Measurements from ENCODE around the gene C16orf87.
"Not testable (repeated sequence)": the region's sequence is repeated elsewhere in the genome, so short reads cannot be mapped to it uniquely, and the experiment has no call there.

C16orf87 gene

DNA sequence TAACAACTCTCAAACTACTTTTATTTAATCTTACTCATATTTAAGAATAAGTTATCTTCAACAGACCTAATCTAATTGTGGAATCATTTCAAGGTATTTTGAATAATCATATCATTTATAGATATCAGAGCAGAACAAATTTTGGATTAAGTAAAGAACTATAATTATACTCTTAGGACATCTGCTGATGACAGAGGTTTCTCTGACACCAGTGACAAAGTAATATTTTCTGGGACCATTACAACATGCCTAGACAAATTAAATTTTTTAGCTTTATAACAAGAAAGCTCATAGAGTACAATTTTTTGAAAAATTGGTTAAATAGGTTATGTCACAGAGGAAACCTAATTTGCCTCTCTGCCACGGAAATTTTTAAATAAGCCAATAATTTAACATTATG, 30.5 kb downstream of the C16orf87 start:
- DNase-seq (ENCODE audit: low spot score): no peak

DNA sequence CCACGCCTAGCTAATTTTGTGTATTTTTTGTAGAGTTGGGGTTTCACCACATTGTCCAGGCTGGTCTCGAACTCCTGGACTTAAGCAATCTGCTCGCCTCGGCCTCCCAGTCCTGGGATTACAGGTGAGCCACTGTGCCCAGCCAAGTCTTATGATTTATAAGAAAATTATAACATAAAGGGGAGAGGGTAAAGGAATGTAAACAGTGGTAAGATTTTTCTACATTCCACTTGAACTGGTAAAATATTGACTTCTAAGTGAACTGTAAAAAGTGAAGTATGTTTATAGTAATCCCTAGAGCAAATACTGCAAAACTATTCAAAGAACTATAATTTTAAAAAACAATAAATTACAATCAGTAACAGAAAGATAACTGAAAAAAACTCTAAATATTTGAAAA, 33.5 kb downstream of the C16orf87 start:
- DNase-seq (ENCODE audit: low spot score): no peak

DNA sequence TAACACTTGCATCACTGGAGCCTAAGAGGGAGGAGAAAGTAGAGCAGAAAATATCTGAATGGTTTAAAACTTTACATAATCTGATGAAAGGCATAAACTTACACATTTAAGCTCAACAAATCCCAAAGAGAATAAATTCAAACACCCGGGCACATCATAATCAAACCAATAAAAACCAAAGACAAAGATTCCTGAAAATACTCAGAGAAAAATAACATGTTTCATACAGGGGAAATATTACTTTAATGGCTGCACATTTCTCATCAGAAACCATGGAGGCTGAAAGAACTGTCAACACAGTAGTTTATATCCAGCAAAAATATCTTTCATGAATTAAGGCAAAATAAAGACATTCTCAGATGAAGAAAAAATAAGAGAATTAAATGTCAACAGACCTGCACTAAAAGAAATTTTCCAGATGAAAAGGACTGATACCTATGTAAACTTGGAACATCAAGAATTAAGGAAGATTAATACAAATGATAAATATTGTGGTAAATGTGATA, 34.2 kb downstream of the C16orf87 start:
- DNase-seq (ENCODE audit: low spot score): no peak

DNA sequence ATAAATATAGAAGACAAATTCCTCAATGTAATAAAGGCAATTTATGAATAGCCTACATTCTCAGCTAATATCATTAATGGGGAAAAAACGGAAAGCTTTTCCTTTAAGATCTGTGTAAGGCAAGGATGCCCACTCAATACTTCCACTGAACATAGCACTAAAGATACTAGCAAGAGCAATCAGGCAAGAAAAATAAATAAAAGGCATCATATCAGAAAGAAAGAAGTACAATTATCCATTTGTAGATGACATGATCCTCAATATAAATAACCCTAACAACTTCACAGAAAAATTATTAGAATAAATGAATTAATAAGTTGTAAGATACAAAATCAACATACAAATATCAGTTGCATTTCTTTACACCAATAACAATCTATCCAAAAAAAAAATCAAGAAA, 37.1 kb downstream of the C16orf87 start:
- no peak for DNase-seq (ENCODE audit: low spot score)

DNA sequence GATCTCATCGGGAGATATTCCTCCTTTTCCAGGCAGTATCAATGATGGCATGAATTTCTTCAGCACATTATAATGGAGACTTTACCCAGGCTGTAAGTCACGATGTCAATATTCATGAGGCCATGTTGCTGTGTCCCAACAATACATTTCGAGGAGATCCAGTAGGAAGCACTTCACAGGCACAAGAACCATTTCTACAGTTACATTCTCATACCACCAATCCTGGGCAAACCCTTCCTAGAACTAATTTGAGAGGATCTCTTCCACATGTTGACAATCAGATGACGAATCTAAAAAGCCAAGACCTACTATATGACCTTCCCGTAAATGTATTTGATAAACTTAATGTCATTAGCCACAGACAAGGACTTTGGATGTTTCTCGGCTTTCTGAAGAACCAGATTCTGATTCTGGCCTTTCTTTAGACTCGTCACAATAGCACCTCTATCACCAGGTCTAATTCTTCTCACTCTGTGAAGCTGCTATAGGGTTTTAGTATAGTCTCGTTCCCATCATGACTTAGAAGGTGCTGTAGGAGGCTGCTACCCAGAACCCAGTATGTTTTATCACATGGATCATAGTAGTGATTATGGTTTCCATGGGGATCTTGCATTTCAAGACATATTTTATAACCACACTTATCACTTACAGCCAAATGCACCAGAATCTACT, 40.2 kb downstream of the C16orf87 start:
- DNase-seq (ENCODE audit: low spot score): no peak

DNA sequence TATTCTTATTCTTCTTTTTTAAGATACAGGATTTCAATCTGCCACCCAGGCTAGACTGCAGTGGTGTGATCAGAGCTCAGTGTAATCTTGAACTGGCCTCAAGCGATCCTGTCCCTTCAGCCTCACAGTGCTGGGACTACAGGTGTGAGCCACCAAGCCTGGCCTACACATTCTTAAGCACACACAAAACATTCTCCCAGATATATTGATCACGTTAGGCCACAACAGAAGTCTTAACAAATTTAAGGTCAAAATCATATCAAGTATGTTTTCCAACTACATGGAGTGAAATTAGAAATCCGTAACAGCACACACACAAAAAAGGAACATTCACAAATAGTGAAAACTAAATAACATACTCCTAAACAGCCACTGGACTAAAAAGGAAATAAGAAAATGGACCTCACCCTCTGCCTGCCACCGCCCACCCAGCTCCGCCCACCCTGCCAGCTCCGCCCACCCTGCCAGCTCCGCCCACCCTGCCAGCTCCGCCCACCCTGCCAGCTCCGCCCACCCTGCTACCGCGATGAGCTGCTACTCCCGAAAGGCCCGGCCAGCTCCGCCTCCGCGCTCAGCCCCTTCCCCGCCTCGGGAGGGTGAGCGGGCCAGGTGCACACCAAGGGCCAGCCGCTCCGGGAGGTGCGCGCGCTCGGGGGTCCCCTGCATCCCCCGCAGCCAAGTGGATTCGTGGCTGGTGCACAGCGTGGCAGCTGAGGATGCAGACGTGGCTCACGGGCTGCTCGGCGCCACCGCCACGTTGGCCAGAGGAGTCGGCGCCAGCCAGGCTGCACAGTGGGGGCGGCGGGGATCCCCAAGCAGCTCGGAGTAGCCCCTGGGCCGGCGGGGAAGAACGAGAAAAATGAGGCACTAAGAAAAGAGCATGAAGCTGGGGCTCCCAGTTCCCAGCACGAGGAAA, 41.2 kb downstream of the C16orf87 start:
- peak; percentile 72 for DNase-seq (ENCODE audit: low spot score)

DNA sequence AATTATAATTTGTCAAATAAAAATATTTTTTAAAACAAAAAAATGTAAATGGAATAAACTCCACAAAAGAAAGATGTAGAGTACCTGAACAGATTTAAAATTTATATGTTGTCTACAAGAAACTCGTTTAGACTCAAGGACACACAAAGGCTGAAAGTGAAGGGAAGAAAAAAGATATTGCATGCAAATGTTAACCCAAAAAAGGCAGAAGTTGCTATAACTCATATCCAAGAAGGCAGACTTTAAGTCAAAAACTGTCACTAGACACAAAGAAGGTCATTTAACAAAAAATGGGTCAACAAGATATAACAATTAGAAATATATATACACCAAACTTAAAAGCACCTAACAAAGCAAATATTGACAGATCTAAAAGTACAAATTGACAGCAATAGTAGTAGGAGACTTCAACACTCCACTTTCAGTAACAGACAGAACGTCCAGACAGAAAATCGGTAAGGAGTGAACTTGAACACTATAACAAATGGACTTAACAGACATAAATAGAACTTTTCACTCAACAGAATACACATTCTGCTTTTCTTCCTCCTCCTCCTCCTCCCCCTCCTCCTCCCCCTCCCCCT, 42.0 kb downstream of the C16orf87 start:
- DNase-seq (ENCODE audit: low spot score): no peak

DNA sequence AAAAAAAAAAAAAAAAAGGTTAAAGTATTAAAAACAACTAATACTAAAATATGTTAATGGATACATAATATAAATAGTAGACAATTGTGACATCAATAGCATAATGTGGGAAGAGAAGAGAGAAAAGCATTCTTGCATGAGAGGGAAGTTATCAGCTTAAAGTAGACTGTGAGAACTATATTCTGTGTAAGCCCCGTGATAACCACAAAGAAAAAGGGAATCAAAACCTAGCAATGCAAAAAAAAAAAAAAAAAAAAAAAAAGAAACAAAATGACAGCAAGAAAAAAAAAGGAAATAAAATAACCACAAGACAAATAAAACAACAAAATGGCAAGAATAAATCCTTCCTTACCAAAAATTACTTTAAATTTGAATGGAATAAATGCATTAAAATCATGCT, 43.1 kb downstream of the C16orf87 start:
- no peak for DNase-seq (ENCODE audit: low spot score)

DNA sequence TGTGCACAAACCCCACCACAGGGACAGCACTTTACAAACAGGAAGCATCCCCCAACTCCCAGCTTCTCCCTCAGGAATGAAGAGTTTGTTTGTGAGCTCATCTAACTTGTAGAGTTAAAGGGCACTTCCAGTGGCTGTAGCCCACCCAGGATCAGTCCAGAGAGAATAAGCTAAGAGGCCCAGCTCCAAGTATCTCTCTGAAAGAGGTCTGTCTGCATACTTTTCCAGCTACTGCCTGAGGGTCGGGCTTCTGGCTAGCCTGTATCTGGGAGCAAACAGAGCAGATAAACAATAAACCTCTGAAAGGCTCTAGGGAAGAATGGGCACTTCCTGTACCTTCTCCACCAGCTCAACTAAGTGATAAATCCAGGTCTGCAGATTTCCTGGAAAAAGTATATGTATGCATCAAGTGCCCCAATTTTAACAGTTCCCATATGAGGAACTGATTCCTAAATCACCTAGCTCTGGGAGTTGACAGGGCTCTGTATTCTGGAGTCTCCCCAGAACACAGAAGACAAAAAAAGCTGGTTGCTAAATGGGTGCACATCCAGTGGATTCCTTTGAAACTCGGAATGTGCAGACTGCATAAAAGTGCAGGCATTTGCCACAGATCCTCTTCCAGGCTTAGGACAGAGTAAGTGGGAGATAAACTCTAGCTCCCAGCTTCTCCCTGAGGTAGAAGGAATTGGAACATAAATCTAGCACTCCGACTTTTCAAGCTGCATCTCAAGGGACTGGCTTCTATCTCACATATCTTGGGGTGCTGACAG, 45.7 kb downstream of the C16orf87 start:
- no peak for DNase-seq (ENCODE audit: low spot score)

DNA sequence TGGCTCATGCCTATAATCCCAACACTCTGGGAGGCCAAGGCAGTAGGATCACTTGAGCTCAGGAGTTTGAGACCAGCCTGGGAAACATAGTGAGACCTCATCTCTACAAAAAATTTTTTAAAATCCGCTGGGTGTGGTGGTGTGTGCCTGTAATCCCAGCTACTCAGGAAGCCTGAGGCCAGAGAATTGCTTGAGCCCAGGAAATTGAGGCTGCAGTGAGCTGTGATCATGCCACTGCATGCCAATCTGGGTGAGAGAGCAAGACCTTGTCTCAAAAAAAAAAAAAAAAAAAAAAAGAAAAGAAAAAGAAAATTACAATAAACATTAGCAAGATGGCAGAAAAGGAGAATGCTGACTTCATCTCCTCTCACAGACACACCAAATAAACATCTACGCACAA, 46.4 kb downstream of the C16orf87 start:
- DNase-seq (ENCODE audit: low spot score): not testable (repeated sequence)

DNA sequence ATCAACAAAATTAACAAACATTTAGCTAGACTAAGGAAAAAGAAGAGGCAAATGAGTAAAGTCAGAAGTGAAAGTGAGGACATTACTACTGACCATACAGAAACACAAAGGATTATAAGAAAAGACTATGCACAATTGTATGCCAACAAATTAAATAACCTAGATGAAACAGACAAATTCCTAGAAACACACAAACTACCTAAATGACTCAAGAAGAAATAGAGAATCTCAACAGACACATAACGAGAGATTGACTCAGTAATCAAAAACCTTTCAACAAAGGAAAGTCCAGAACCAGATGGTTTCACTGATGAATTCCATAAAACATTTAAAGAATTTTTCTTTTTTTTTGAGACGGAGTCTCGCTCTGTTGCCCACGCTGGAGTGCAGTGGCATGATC, 47.2 kb downstream of the C16orf87 start:
- DNase-seq (ENCODE audit: low spot score): no peak

DNA sequence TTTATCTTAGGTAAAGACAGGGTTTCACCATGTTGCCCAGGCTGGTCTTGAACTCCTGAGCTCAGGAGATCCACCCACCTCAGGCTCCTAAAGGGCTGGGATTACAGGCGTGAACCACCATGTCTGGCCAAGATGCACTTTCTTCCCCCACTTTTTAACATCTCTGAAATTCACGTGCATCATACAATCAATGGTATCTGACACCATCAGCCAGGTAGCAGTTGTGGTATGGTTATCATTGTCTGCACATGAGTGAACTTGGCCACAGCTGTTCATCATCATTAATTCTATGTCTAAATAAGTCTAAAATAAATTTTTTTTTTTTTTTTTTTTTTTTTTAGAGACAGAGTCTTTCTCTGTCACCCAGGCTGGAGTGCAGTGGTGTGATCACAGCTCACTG, 48.7 kb downstream of the C16orf87 start:
- DNase-seq (ENCODE audit: low spot score): no peak

DNA sequence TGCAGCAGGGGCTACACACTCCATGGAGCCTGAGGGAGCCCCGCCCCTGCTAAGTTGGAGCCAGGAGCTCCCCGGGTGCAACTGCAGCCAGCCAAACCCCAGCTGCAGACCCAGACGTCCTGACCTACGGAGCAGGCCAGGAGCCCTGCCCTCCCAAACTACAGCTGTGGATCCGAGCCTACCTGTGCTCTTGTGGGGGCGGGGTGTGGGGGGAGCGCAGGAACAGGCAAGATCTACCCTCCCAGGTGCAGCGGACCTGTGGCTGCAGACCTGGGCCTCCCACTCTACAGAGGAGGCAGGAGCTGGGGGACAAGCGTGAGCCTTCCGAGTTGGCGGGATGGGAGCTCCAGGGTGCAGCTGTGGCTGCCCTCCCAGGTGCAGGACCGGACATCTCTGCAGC, 53.2 kb downstream of the C16orf87 start:
- no peak for DNase-seq (ENCODE audit: low spot score)

DNA sequence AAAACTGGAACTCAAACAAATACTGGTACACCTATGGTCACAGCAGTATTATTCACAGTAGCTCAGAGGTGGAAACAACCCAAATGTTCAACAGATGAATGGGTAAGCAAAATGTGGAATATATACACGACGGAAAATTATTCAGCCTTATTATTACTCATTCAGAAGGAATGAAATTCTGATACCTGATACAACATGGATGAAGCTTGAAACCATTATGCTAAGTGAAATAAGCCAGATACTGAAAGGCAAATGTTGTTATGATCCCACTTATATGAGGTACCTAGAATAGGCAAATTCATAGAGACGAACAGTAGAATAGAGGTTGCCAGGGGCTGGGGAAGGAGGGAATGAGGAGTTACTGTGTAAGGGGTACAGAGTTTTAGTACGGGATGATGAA, 55.8 kb downstream of the C16orf87 start:
- no peak for DNase-seq (ENCODE audit: low spot score)

DNA sequence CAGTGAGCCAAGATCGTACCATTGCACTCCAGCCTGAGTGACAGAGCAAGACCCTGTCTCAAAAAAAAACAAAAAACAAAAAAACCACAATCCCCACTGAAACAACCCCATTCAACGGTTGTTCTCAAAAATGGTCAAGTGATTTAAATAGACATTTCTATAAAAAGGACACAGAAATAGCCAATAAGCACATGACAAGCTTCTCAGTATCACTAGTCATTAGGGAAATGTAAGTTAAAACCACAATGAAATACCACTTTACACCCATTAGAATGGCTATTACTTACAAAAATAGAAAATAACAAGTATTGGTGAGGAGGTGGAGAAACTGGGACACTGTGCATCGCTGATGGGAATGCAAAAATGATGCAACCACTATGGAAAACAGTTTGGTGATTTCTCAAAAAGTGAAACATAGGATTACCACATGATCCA, 56.2 kb downstream of the C16orf87 start:
- no peak for DNase-seq (ENCODE audit: low spot score)

DNA sequence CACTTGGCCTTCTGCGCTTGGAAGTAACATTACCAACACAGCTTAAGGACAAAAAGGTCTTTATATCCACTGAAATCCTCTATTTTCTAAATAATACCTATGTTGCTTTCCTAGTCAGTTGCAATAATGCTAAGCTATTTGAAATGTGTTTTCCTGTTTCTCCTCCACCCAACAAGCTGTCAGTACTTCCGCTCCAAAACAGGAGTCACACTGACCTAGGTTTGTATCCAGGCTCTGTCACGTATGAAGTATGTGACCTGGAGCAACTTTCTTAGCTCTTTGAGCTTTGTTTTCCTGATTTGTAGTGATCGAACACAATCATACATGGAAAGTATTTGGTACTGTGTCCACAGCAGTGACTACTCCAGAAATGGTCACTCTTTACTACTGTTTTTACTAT, 58.5 kb downstream of the C16orf87 start:
- DNase-seq (ENCODE audit: low spot score): no peak

DNA sequence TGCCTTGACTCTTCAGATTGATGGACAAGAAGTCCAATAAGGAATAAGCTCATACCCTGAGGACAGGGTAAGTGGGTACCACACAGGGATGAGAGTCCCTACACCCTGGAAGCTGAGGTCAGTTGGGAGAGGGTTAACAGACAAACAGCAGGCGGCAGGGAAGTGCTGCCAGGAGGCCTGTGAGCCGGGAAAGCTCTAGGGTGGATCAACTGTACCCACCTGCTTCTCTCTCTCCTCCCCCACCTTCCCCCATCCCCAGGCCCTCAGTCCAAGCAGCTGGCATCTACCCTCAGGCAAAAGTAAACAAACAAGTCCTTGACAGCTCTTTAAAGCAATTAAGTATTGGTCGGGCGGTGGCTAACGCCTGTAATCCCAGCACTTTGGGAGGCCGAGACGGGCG, 62.2 kb downstream of the C16orf87 start:
- DNase-seq (ENCODE audit: low spot score): no peak

DNA sequence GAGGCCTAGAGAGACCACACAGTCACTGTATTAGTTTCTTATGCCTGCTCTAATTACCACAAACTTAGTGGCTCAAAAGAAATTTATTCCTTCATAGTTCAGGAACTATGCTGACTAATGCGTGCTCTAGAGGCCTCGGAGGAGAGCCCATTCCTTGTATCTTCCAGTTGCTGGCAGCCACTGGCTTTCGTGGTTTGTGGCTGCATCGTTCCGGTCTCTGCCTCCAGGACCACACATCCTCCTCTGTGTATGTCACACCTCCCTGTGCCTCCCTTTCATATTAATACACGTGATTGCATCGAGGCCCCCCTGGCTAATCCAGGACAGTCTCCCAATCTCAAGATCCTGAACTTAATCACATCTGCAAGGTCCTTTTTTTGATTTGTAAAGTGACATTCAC, 65.9 kb downstream of the C16orf87 start:
- DNase-seq (ENCODE audit: low spot score): no peak

DNA sequence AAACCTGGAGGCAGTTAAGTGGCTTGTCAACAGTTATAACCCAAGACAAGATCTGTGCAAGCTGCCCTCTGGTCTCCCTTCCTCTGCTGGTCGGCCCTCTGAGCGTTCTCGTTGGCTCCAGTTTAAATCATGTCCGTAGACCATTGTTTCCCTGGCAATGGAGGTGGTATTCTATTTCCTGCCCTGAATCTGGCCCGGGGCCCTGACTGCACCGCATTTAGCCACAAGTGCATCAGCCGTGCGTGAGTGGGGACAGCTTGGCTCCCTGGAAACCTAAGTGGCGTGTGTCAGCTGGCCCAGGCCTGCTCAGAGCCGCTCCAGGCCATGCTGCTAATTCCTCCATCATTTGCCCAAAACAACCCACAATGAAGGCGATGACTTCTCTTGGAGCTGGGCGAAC, 67.8 kb downstream of the C16orf87 start:
- no peak for DNase-seq (ENCODE audit: low spot score)

DNA sequence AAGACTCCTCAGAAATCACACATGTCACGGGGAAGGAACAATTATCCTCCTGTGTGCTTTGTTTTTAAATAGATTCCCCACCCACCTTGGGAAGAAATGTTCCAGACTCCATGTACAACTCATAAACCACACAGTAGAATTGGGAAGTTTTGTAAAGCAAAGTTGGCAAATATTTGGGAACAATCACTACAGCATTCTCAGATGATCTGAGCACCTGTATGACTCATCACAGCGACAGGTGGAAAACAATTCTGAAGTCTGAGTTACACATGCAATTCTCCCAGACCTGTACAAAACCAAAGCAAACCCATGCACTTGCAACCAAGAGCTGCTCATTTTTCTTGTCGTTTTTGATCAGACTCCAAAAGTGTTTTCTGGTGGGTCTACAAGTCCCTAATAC, 68.4 kb downstream of the C16orf87 start:
- DNase-seq (ENCODE audit: low spot score): no peak

DNA sequence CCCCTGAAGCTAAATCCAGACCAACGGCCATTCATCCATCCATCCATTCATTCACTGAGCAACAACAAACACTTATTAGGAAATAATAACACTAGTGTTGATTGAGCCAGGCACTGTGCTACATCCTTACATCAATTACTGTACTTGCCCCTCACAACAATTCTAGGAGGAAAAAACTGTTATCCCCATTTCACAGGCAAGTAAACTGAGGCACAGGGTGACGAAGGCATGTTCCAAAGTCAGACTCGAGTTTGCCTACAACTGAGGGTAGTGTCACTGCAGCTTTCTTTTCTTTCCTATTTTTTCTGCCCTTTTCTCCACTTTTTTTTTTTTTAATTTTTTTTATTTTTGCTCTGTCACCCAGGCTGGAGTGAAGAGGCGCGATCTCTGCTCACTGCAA, 71.7 kb downstream of the C16orf87 start:
- no peak for DNase-seq (ENCODE audit: low spot score)

DNA sequence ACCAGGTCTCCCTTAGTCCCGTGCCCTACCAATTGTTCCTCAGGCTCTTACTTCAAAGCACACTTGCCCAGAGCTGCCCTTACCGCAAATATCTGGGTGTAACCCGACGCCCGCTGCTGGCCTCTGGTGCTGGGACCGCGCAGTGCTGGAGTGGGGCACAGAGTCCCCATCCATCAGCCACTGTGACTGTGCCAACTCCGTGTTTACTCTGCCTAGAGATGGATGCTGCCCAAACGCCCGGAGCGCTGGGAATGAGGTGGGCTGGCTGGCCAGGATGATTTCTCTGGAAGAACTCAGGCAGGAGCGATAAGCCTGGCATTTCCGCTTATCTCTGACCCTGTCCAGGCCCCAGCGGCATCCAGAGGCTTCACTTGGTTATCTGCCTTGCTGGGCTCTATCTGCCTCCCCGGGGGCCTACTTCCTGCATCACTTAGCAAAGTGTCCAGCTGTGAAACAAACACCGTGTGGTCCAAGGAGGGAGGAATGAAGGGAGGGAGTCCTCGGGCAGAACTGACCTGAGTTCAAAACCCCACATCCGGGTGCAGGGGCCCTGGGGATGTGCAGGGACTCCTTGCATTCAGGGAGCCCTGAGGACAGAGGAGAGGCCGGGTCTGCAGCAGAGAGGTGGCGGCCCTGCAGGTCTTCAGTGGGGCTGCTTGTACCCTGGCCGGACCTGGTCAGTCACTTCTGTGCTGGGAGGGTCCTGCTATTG, 73.5 kb downstream of the C16orf87 start:
- no peak for DNase-seq (ENCODE audit: low spot score)

Data from HuH-7 (cell line).